ENCODE results near the gene CEACAM5. TPM values are rescaled to one million over a fixed set of nuclear protein-coding genes. Genes with fewer than 3 reads are reported as not detected.

The CEACAM5 gene
- 1,000 to 10,000 TPM; 4,350 to 5,481 TPM for total RNA-seq
- long read RNA-seq, transcript CEACAM5-203 (10 exons, 2,354 nt) = minor isoform, 10 of 1,449 reads
- long read RNA-seq, transcript CEACAM5-201 (10 exons, 2,874 nt) = major isoform, 406 of 1,449 reads
- long read RNA-seq, transcript CEACAM5-204 (2 exons, 579 nt) = minor isoform, 12 of 1,449 reads
- long read RNA-seq, transcript CEACAM5-202 (10 exons, 2,451 nt) = minor isoform, 67 of 1,449 reads
- long read RNA-seq, partial matches to known transcripts = 852 of 1,449 reads
- long read RNA-seq, other reads (novel, unspliced or antisense) = 99 of 1,449 reads

DNA sequence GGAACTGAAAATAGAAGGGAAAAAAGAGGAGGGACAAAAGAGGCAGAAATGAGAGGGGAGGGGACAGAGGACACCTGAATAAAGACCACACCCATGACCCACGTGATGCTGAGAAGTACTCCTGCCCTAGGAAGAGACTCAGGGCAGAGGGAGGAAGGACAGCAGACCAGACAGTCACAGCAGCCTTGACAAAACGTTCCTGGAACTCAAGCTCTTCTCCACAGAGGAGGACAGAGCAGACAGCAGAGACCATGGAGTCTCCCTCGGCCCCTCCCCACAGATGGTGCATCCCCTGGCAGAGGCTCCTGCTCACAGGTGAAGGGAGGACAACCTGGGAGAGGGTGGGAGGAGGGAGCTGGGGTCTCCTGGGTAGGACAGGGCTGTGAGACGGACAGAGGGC is at the start of gene CEACAM5:
Gene CEACAM5, plus strand, starts transcription at position 146 of the 400 bp plus-strand sequence. Its CDS starts 106 bp downstream, at position 252.
- peak; percentile 58 for ATAC-seq
- DNase-seq = peak; percentile 90
- intact Hi-C loops (cut with DNase I, micrococcal nuclease) = no loop called here

DNA sequence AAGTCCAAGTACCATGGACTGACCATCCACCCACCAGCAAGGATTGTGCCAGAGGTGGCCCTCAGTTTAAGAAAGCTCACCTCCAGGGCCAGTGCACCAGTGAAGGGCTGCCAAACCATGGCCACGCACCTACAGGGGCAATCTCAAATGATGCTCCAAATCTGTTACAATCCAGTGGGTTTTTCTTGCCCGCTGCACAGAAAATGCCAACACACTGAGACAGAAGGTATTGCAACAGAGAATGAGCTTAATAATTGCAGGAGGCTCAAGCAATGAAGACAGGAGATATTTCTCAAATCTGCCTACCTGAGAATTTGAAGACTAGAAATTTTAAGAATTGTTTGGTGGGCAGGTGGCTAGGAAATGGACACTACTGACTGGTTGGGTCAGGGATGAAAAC is 42.4 kb upstream of the CEACAM5 start:
- intact Hi-C loops (cut with DNase I, micrococcal nuclease) = no loop called here
- ATAC-seq = no peak
- DNase-seq = no peak

DNA sequence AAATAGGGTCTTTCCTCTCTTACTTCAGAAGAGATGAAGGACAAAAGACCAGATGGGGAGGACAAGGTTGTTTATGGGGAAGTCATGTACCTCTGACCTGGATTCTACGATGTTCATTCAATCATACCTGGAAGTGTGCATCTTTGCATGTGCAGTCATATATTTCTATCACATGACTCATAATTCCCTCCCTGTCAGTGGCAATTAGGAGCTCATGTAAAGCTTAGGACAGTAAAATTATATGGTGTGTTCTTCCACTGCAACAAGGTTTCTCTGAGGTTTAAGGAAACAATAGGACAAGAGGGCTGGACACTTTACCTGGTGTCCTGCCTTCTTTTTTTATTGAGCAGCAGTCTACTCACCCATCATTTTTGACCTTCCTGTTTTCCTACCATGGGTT is 40.1 kb upstream of the CEACAM5 start:
- DNase-seq (no peak), ATAC-seq (peak; percentile 75)
- intact Hi-C loops (cut with DNase I, micrococcal nuclease) = no loop called here

DNA sequence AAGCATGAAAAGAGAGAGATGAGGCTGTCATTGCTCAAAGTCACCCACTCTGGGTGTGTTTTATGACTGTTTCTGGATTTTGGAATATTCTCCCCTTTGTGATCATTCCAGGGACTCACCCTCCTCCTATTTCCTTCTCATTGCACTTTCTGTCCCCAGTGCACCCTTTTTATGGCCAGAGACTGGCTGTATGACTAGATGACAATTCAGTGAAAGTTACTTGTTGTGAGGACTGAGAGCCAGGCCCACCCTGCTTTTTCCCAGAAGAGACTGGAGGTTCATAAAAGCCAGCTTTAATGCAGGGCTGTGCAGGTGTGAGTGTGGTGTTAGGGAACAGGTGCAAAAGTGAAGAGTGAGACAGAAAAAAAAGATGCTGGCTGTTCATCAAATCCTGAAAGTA is 37.7 kb upstream of the CEACAM5 start:
- intact Hi-C loops (cut with DNase I, micrococcal nuclease) = no loop called here
- DNase-seq = peak in 1 of 2 donors; percentile 67
- peak; percentile 64 for ATAC-seq

DNA sequence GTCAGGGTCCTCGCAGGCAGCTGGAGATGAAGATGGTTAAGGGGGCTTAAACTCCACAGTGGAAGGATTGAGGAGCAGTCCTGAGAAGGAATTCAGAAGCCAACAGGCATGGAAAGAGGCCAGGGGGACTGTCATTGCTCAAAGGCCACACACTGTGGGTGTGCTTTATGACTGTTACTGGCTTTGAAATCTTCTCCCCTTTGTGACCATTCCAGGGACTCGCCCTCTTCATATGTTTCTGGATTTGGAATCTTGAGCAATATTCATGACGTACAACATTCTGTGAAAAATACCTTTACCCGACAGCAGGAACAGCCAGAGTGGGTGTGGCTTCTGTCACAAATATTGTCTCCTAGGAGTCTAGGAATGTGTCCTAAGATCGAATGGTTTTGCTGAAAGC is 36.9 kb upstream of the CEACAM5 start:
- ATAC-seq (peak; percentile 74), DNase-seq (peak in 1 of 2 donors; percentile 62)
- intact Hi-C loops (cut with DNase I, micrococcal nuclease) = no loop called here

DNA sequence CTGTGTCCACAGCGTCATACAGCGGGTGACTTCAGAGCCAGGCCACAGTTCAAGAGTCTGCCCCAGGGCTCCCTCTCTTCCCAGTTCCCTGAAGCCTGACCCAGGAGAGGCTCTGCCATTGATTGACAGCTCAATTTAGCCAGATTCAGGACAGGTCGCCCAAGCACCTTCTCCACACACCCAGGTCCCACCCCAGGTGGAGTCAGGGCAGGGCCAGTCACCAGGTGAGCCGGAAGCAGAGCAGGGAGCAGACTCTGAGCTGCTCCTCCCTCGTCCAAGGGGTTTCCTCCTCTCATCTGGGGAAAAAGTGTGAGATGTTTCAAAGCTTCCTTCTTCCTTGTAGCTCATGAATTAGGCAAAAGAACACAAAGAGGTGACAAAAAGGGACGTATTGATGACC is 26.0 kb upstream of the CEACAM5 start:
- peak; percentile 62 to 92 for DNase-seq
- ATAC-seq = peak; percentile 91
- intact Hi-C loops (cut with DNase I, micrococcal nuclease) = no loop called here

DNA sequence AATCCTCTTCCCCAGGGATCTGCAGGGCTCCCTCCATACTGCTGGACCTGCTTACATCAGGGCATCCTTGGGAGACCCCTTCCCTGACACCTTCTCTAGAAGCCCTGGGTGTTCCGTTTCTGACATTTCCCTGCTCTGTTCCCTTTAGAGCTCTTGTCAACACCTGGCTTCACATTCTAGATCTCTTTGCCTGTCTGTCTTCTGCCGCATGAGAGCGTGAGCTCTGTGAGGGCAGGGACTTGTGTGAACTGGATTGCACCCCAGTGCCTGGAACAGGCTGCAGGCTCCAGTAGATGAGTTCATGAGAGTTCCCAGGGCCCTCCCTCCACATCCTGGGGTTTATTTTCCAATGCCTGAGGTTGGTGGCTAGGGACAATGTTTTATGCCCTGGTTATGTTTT is 21.0 kb upstream of the CEACAM5 start:
- no peak for ATAC-seq

DNA sequence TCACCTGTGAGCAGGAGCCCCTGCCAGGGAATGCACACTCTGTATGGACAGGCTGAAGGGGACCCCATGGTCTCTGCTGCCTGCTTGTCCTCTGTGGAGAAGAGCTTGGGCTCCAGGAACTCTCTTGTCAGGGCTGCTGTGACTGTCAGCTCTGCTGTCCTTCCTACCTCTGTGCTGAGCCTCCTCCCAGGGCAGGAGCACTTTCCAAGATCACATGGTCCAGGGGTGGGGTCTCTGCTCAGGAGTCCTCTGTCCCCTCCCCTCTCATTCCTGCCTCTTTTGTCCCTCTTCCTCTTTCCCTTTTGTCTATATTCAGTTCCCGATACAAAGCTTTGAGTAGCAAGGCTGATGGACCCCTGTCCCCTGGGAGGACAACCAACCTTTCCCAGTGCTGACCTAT is 20.3 kb upstream of the CEACAM5 start, which contains the start of gene CEACAM7:
Gene CEACAM7, minus strand, starts transcription at position 173 of the 400 bp plus-strand sequence. Its CDS starts 105 bp downstream, at position 68.
- peak; percentile 45 to 51 for DNase-seq
- peak; percentile 81 for ATAC-seq
- intact Hi-C loops (cut with DNase I, micrococcal nuclease) = no loop called here

More for the DNA sequence above, 21.0 kb upstream of the CEACAM5 start:
- intact Hi-C loops (cut with DNase I, micrococcal nuclease) = no loop called here
- no peak for DNase-seq

DNA sequence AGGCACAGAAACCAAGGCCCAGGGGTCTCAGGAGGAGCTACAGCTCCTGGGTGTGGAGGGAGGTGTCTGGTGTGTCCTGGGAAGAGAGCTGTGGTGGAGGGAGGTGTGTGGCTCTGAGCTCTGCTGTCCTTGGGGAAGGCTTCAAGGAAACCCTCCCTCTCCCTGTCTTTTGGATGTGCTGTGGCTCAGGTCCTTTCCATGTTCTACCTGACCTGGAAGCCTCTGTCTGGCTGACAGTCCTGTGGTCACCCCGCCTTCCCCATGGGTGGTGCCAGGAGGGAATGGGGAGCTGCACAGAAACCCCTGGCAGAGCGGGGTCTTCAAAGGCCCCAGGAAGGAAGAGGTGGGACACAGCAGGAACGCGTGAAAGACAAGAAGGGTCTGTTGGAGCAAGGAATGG is 19.7 kb upstream of the CEACAM5 start:
- no peak for DNase-seq
- ATAC-seq = no peak
- intact Hi-C loops (cut with DNase I, micrococcal nuclease) = no loop called here

DNA sequence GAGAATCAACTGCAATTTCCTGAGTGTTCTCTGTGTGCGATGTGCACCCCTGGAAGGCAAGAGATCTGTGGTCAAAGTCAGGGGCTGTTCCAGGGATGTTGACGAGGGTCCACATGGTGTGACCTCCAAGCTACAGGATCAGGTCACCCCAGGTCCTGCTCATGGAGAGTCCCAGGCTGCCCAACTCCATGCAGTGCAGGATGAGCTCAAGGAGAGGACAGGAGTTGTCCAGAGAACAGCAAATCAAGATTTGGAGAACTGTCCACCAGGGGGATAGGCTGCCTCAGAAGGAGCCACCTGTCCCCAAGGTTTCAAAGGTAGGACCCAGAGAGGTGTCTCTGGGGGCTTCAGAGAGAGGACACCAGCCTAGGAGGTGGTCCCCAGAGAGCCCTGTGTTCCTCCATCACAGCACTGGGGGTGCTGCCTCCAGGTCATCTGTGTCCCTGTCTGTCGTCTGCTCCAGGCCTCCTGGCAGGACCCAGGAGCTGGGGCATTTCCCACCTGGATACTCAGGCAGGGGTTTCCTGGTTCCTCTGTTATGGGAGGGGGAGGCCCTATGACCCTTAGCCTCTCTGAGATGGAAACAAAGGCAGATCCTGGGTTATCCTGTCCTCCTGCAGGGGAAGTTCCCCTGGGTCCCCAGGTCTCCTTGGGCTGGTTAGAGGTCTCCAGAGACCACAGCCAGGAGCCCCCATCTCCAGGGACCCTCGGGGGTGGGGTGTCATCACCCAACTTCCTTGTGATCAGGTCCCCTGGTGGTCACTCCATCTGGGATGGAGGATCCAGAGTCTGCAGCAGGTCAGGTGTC is 18.2 kb upstream of the CEACAM5 start:
- no peak for ATAC-seq
- intact Hi-C loops (cut with DNase I, micrococcal nuclease) = no loop called here
- DNase-seq = no peak

DNA sequence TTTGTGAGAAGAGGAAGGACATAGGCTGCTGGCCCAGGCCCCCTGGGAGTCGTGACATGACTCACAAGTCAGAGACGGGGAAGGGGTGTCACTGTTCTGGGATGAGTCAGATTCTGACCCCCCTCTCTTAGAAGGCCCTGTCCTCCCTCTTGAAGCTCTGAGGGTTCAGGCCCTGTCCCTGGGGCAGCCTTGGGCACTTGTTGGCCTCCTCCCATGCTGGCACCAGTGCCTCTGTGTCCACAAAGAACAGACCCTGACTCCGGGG is 17.7 kb upstream of the CEACAM5 start:
- DNase-seq (no peak), ATAC-seq (no peak)
- intact Hi-C loops (cut with DNase I, micrococcal nuclease) = no loop called here

DNA sequence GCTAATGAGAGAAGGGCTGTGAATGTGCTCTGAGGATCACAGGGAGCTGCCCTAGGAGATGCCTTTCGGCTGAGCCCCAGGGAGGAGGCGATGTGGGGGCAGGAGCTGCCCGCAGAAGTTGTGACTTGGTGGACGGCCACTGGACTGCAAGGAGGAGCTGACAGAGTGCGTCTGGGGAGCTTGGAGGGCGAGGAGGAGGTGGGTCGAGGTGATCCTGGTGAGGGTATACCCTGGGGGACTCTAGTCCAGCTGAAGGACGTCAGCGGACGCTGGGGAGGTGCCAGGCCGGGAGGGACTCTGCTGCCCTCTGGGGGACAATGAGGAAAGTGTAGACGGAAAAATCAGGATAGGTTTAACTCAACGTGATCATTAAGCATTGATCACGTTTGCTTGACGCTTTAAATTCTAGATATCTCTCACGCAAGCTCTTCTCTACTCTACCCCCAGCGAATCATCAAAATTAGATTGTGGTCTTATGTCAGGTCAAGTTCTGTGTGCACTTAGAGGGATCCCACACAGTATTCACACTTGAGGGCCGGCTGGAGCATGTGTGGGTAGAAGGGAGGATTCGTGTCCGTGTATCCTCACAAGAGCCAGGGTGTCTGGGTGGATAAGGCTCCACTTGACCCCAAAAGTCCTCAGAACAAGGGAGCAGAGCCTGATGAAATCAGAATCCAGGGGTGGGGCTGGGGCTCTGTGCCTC is 17.0 kb upstream of the CEACAM5 start:
- peak; percentile 56 for ATAC-seq
- DNase-seq = peak; percentile 27 to 49

DNA sequence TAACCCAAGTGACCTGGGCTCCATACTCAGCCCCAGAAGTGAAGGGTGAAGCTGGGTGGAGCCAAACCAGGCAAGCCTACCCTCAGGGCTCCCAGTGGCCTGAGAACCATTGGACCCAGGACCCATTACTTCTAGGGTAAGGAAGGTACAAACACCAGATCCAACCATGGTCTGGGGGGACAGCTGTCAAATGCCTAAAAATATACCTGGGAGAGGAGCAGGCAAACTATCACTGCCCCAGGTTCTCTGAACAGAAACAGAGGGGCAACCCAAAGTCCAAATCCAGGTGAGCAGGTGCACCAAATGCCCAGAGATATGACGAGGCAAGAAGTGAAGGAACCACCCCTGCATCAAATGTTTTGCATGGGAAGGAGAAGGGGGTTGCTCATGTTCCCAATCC is 14.2 kb upstream of the CEACAM5 start:
- ATAC-seq (no peak), DNase-seq (no peak)
- intact Hi-C loops (cut with DNase I, micrococcal nuclease) = no loop called here

More for the DNA sequence above, 17.0 kb upstream of the CEACAM5 start:
- intact Hi-C loops (cut with DNase I, micrococcal nuclease) = no loop called here

DNA sequence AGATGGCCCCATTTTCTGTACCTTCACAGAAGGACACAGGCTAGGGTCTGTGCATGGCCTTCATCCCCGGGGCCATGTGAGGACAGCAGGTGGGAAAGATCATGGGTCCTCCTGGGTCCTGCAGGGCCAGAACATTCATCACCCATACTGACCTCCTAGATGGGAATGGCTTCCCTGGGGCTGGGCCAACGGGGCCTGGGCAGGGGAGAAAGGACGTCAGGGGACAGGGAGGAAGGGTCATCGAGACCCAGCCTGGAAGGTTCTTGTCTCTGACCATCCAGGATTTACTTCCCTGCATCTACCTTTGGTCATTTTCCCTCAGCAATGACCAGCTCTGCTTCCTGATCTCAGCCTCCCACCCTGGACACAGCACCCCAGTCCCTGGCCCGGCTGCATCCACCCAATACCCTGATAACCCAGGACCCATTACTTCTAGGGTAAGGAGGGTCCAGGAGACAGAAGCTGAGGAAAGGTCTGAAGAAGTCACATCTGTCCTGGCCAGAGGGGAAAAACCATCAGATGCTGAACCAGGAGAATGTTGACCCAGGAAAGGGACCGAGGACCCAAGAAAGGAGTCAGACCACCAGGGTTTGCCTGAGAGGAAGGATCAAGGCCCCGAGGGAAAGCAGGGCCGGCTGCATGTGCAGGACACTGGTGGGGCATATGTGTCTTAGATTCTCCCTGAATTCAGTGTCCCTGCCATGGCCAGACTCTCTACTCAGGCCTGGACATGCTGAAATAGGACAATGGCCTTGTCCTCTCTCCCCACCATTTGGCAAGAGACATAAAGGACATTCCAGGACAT is 13.4 kb upstream of the CEACAM5 start:
- intact Hi-C loops (cut with DNase I, micrococcal nuclease) = no loop called here
- ATAC-seq (no peak), DNase-seq (no peak)

DNA sequence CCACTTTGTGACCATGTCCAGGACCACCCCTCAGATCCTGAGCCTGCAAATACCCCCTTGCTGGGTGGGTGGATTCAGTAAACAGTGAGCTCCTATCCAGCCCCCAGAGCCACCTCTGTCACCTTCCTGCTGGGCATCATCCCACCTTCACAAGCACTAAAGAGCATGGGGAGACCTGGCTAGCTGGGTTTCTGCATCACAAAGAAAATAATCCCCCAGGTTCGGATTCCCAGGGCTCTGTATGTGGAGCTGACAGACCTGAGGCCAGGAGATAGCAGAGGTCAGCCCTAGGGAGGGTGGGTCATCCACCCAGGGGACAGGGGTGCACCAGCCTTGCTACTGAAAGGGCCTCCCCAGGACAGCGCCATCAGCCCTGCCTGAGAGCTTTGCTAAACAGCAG is 12.7 kb upstream of the CEACAM5 start:
- intact Hi-C loops (cut with DNase I, micrococcal nuclease) = no loop called here
- ATAC-seq (no peak), DNase-seq (no peak)

DNA sequence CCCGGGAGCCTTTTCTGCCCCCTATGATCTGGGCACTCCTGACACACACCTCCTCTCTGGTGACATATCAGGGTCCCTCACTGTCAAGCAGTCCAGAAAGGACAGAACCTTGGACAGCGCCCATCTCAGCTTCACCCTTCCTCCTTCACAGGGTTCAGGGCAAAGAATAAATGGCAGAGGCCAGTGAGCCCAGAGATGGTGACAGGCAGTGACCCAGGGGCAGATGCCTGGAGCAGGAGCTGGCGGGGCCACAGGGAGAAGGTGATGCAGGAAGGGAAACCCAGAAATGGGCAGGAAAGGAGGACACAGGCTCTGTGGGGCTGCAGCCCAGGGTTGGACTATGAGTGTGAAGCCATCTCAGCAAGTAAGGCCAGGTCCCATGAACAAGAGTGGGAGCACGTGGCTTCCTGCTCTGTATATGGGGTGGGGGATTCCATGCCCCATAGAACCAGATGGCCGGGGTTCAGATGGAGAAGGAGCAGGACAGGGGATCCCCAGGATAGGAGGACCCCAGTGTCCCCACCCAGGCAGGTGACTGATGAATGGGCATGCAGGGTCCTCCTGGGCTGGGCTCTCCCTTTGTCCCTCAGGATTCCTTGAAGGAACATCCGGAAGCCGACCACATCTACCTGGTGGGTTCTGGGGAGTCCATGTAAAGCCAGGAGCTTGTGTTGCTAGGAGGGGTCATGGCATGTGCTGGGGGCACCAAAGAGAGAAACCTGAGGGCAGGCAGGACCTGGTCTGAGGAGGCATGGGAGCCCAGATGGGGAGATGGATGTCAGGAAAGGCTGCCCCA is 11.8 kb upstream of the CEACAM5 start:
- ATAC-seq = no peak
- intact Hi-C loops (cut with DNase I, micrococcal nuclease) = no loop called here
- peak in 1 of 2 donors; percentile 53 for DNase-seq

DNA sequence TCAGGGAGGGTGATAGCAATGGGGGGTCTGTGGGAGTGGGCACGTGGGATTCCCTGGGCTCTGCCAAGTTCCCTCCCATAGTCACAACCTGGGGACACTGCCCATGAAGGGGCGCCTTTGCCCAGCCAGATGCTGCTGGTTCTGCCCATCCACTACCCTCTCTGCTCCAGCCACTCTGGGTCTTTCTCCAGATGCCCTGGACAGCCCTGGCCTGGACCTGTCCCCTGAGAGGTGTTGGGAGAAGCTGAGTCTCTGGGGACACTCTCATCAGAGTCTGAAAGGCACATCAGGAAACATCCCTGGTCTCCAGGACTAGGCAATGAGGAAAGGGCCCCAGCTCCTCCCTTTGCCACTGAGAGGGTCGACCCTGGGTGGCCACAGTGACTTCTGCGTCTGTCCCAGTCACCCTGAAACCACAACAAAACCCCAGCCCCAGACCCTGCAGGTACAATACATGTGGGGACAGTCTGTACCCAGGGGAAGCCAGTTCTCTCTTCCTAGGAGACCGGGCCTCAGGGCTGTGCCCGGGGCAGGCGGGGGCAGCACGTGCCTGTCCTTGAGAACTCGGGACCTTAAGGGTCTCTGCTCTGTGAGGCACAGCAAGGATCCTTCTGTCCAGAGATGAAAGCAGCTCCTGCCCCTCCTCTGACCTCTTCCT is 11.1 kb upstream of the CEACAM5 start:
- intact Hi-C loops (cut with DNase I, micrococcal nuclease) = no loop called here
- DNase-seq (no peak), ATAC-seq (no peak)

DNA sequence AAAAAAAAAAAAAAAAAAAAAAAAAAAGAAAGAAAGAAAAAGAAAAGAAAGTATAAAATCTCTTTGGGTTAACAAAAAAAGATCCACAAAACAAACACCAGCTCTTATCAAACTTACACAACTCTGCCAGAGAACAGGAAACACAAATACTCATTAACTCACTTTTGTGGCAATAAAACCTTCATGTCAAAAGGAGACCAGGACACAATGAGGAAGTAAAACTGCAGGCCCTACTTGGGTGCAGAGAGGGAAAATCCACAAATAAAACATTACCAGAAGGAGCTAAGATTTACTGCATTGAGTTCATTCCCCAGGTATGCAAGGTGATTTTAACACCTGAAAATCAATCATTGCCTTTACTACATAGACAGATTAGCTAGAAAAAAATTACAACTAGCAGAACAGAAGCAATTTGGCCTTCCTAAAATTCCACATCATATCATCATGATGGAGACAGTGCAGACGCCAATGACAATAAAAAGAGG is 9.6 kb upstream of the CEACAM5 start:
- ATAC-seq = peak; percentile 84
- intact Hi-C loops (cut with DNase I, micrococcal nuclease) = no loop called here
- peak in 1 of 2 donors; percentile 35 for DNase-seq

Data from left colon (tissue), 2 donors.